ENCODE results near the gene IMPA2.
"Not testable (repeated sequence)": the region's sequence is repeated elsewhere in the genome, so short reads cannot be mapped to it uniquely, and the experiment has no call there.

The IMPA2 gene

DNA sequence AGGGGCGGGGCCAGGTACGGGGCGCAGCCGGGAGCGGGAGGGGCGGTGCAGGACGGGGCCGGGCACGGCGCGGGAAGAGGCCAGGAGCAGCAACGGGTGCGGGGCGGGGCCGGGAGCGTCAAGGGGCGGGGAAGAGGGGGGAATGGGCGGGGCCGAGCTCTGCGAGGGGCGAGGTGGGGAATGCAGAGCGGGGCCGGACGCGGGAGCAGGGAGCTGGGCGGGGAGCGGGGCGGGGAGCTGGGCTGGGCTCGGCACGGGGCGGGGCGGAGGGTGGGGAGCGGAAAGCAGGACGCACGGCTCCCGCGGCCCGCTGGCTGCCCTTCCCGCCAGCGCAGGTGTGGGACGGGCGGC is at the start of gene IMPA2:
IMPA2 (plus strand) TSS at position 316 of the 351 bp plus-strand sequence. CDS start 163 bp downstream, outside the sequence.
- peak; percentile 82 for DNase-seq

DNA sequence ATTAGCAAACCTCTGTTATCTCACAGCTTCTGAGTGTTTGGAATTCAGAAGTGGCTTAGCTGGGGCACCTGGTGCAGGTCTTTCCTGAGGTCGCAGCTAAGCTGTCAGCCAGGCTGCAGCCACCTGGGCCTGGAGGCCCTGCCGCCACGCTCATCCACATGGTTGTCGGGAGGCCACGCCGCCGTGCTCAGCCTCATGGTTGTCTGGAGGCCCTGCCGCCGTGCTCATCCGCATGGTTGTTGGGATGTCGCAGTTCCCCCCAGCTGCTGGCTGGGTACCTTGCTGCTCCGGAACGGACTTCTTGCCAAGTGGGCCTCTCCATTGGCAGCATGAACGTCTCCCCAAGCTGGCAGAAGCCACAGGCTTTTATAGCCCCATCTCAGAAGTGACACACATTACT is 48.9 kb upstream of the IMPA2 start:
- DNase-seq: no peak

DNA sequence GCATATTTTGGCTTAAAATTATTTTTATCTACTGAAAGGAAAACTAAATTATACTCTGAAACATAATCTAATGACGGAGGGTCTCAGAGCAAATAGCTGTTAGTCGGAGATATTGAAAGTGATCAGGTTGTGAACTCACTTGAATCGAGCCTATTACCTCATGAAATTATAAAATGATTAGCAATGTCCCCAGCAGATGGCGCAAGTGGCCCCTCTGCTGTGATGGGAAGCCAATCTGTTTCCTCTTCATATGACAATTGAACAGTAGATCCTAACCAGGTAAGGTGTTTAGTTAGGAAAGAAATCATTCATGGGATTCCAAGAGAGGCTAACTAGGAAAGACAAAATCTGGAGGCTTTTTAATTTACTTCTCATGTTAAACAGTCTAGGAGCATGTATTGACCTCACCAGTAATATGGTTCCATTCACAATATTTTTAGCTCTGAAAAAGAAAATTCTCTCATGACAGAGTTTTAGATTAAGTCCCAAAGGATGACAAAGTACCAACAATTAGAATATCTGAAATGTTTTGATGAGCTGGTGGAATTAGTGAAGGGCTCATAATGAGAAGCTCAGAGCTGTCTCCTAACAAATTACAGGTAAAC is 43.3 kb upstream of the IMPA2 start:
- DNase-seq: peak; percentile 70

DNA sequence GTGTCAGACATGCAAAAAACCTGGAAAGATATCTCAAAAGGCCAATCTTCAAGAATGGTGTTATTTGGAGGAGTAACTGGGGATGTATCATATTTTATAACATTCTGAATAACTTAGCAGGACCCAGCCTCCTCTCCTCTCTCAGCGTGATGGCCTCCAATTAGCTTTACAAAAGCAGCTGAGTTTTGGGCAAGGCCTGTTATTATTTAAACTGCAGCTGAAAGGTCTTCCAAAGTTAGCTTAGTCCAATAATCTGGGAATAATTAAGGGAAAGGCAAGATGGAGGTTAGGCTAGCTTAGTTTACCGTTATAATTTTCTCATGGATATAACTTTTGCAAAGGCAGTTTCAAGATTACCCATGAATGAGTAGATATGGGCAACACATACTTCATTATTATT is 40.4 kb upstream of the IMPA2 start:
- no peak for DNase-seq

GRCh38 chr18:11943551-11943950 is 37.8 kb upstream of the IMPA2 start:
- DNase-seq: no peak

DNA sequence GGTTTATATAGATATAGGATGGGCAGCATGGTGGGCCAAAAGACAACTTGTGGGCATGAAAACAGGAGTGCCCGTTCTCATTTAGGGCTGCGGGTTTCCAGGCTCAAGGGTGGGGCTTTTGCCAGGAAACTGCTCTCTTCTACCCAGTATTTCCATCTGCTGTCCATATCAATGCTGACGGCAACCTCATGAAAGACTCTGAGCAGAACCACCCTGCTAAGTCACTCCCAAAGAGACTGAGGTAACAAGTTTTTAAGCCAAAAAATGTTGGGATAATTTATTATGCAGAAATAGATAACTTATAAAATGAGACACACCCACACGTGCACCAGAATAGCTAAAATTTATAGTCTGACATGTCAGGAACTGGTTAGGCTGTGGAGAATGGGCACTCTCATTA is 37.1 kb upstream of the IMPA2 start:
- no peak for DNase-seq

DNA sequence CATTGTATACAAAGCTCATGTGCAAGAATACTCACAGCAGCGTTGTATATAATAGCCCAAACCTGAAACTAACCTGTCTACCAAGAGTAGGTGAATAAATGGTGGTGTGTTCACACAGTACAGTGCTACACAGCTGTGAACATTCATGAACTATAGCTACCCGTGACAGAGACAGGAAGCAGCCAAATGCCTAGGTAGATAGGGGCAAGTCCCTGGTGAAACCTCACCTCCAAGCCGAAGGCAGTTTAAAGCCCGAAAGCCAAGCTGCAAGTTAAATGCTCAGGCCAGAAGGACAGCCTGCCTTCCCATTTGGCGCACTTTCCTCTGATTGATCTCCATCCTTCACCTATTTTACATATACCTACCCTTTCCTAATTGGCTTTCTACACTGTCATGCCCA is 36.5 kb upstream of the IMPA2 start:
- DNase-seq: no peak

DNA sequence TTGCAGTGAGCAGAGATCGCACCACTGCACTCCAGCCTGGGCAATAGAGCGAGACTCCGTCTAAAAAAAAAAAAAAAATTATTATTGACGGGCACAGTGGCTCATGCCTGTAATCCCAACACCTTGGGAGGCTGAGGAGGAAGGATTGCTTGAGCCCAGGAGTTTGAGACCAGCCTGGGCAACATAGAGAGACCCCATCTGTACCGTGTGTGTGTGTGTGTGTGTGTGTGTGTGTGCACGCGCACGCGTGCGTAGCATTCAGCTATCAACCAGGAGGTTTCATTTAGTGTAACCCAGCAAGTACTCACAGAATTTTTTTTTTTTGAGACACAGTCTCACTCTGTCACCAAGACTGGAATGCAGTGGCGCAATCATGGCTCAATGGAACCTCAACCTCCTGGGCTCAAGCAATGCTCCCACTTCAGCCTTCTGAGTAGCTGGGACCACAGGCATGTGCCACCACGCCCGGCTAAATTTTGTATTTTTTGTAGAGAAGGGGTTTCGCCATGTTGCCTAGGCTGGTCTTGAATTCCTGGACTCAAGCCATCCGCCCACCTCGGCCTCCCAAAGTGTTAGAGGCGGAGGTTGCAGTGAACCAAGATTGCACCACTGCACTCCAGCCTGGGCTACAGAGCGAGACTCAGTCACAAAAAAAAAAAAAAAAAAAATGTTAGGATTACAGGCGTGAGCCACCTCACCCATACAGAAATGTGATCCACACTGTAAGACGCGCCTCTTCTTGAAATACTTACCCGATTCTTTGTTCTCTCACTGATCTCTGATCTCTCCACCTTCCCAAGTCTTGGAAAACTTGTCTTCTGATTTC is 35.3 kb upstream of the IMPA2 start:
- DNase-seq: not testable (repeated sequence)

DNA sequence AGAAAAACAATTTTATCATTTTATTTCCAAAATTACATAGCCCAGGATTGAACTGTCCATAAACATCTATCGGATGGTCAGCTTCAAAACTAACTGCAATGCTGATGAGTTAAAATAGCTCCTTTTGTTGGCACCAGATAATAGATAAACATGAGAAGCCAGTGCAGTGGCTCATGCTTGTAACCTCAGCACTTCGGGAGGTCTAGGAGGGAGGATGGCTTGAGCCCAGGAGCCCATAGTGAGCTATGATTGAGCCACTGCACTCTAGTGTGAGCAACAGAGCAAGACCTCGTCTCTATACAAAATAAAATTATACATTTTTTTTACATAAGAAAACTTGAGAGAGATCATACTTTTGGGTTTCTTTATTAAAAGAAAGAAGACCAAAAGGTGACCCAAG is 34.6 kb upstream of the IMPA2 start:
- DNase-seq: no peak

GRCh38 chr18:11947214-11948191 is 33.8 kb upstream of the IMPA2 start:
- no peak for DNase-seq

- no peak for DNase-seq
Measured at GRCh38 chr18:11948852-11949523, 32.3 kb upstream of the IMPA2 start.

DNA sequence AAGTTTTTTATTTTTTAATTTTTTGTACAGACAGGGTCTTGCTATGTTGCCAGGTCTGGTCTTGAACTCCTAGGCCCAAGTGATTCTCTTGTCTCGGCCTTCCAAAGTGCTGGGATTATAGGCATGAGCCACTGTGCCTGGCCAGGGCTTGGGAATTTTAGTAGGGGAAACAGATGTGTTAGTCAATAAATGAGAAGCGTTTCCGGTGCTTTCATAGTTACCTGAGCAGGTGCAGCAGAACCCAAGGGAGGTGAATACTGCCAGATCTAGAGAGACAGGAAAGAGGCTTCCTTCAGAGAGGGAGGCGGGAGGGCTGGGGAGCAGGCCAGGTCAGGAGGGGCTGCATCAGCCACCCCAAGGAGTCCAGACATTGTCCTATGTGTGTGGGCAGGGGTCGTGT is 30.5 kb upstream of the IMPA2 start:
- no peak for DNase-seq

- no peak for DNase-seq
Measured at GRCh38 chr18:11951390-11951851, 29.9 kb upstream of the IMPA2 start.

GRCh38 chr18:11953113-11953512 is 28.2 kb upstream of the IMPA2 start:
- no peak for DNase-seq

GRCh38 chr18:11955239-11956029 is 25.9 kb upstream of the IMPA2 start:
- DNase-seq: no peak

GRCh38 chr18:11956371-11957308 is 24.7 kb upstream of the IMPA2 start:
- no peak for DNase-seq

DNA sequence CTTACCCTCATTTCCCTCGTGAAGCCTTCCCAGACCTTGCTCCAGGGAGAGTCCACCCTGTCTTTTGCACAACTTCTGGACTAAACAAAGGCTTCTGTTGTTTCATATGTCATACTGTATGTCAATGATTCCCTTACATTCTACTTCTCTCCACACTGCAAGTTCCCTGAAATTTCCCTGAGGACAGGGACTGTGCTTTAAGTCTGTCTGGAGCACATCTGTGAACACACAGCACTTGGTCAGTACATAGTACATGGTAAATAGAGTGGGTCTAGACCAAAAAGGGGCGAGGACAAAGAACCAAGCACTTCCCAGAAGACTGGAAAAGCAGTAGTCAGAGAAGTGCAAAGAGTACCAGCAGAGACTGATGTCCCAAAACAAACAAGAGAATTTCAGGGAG is 23.7 kb upstream of the IMPA2 start:
- DNase-seq: no peak

- not testable (repeated sequence) for DNase-seq
Measured at GRCh38 chr18:11959651-11960050, 21.7 kb upstream of the IMPA2 start.

DNA sequence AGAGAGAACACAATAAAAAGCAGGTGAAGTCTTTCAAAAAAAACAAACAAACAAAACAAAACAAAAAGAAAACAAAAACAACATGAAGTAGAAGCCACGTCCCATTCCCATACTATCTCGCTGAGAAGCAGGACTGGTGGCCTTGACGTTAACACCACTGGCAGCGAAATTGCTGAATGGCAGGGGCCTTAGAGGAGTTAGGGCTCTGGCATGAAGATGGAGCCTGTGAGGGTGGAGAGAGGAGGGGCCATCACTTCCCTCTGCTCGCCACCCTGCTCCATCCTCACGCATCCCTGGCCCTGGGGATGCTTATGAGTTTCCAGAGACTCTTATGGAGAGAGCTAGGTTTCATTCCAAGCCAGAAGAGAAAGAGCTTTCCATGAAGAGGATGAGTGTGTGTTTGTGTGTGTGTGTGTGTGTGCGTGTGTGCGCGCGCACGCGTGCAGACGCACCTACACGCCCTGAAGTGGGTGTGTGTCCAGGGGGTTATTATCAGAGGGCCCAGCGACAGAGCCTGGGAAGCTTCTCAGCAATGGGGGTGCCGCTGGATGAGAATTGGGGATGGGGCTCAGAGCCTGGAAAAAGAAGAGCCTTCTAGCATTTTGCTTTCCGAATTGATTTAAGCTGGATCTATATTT is 20.4 kb upstream of the IMPA2 start:
- DNase-seq: no peak

- no peak for DNase-seq
Measured at GRCh38 chr18:11962597-11962996, 18.7 kb upstream of the IMPA2 start.

Measured in NCI-H1105 (cell line).